IPS-NIHi7 (cell line): ENCODE measurements around the gene HEYL.
A peak's percentile ranks its signal among the peaks of the same experiment; 100 is the strongest.

Source experiments
- DNase-seq: peaks from one replicate; pipeline ENCODE4 v3.0.0; 2012; ENCODE audit warnings: mixed read lengths; ENCODE audit errors: extremely low spot score

HEYL gene

DNA sequence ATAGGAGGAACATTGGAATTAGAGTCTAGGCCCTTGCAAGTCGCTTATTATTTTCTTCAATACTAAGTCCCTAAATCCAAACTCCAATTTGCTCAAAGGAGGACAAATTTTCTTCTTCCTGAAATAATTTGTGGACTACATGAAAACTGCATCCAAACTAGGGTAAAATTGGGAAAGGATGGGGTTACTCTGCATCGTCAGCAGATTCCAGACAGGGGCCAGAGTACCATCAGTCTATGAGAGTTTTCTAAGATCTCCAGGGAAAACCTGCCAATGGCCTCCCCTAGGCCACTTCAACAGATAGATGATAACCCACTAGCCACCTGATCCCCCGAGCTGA is 508 bp downstream of the HEYL start:
- no peak for DNase-seq

DNA sequence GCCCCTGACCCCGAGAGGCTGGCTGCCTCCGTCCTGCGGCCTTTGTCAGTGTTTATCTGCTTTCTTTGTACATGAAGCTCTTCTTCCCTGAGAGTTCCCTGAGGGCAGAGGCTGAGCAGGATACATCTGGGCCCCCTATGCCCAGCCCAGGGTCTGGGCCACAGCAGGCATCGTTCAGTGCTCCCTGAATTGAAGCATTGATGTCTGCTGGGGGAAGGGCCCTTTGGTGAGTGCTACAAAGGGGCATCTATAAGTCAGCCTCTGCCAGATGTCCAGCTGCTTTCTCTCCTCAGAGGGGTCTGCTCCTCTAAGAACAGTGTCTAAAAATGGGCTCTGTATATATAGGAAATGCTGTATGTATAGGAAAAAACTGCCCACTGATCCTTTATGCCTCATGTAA is 2.1 kb downstream of the HEYL start:
- no peak for DNase-seq

DNA sequence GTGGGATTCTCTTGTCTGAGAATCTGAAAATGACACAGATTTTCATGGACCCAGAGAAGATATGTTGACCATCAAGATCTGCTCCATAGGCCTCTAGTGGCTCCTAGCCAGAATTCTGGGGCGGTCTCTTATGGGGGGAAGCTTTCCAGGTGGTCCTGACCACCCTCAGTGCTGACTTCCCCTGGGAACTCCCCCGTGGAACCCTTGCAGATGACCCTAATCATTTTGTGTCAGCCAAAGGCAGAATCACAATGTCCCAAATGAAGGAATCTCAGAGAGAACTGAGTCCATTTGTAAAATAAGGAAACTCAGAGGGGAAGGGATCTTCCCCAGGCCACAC is 3.6 kb downstream of the HEYL start:
- DNase-seq = no peak

DNA sequence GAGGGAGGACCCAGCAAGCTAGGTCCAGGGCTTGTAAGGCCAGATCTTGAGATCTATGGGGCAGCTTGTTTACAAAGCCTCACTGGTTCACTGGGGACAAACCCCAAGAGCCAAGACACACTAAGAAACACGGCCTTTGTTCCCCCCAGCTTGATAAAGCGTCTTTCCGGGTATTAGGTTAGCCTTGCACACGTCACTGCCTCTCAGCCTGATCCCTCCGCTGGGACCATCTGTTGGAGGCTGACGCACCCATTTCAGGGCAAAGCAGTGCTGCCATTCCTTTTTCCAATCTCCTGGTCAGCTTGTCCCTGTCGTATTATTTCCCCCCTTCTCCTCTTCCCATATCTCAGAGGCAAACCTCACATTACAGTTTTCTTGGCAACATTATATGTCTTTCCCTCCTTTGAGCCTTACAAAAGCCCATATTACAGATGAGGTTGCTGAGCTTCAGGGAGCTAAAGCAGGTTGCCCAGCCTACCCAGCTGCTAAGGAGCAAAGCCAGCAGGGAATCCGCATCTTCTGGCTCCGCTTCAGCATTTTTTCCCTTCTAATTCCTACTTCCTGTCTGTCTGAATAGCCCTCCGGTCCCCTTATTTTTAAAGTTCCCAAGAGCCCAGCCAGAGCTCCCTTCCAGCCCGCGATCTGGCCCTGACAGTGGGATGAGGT is 4.1 kb downstream of the HEYL start:
- no peak for DNase-seq

DNA sequence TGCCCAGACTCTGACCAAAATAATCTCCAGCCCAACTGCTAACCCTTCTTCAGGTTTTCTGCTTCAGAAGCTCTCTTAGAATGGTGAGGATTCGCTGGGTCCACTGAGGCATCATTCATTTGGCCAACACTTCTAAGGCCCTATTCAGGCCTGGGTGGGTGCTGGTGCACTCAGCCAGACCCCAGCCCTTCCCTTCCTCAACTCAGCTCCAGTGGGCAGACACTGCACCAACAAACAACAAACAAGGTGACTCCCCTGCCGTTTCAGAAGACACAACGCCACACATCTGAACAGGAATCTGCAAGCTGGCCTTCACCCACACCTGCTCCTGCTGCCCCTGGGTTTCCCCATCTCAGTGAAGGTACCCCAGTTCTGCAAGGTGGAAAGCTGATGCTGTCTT is 6.0 kb downstream of the HEYL start:
- no peak for DNase-seq

DNA sequence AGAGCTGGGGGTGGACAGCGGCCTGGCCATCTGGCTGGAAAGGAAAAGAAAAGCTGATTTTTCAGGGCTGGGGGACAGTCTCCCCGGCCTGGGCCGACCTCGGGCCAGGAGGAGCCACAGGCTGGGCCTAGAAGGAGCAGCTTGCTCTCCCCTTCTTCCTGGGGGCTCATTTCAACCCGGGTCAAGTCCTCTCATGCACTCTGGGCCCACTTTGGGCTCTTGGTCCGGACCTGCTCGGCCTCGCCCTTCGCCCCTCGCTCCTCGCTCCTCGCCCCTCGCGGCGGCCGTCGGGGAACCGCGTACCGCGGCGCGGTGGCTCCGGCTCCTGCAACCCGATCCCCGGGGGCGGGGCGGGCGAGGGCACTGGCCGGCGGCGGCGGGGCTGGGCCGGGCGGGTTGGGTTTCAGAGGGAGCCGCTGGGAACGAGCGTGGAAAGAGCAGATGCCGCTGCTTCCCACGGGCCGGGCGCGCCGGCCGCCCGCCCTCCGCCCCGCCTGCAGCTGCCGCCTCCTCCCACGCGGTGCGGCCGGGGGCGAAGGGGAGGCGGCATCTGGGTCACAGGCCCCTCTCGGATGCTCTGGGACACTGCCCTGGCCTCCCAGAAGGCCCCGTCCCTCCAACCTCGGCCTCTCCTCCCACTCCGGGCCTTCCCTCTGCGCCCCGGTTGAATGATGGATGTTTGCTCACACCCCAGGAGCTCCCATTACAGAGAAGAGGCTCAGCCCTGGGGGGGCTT is 6.6 kb downstream of the HEYL start:
- peak; percentile 82 for DNase-seq

DNA sequence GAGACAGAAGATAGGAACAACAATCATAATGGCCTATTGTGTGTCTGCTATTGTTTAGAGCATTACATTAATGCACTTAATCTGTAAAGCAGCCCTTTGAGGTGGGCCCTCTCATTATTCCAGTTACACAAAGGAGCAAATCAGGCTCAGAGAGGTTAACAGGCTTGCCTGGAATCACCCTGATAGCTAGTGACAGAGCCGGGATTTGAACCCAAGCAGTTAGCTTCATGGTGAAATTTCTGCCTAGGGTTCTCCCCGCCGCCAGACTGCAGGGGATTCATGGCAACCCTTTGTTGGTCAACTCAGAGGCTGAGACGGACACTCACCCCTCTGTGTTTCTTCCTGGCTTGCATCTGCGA is 7.1 kb downstream of the HEYL start:
- DNase-seq = no peak

DNA sequence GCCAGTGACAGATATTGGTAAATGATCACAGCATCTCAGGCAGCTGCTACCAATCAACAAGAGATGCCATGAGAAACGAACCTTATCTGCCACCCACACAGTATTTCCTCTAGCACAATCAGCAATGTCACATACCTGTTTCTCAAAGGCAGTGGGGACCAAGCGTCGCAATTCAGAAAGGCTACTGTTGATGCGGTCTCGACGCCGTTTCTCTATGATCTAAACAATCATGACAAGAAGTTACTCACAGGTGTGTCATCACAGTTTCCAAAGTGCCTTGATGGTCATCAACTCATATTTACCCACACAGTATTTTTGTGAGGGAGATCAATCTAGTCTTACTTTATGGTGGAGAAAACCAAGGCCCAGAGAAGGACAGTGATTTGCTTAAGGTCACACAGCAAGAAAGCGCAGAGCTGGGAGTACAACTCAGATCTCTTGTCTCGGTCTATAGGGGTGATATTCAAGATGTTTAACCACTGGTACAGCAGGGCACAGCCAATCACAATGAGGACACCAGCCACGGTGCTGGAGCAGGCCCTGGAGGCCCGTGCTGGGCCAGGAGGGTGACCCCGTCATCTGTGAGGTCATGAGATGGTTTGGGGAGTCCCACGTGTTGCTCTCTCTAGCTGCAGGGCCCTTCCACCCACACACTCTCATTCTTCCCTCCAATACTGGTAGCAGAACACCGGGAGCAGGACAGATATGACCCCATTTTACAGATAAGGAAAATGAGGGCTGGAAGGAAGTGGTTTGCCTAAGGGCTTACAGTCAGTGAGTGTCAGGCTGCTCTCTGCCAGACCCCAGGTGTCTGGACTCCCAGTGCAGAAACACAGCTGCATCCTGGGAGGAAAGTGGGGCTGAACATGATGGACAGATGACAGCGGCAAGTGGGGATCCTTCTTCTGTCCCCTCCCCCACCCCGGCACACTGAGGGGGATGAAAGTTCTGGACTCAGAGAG is 7.8 kb downstream of the HEYL start:
- DNase-seq = no peak

DNA sequence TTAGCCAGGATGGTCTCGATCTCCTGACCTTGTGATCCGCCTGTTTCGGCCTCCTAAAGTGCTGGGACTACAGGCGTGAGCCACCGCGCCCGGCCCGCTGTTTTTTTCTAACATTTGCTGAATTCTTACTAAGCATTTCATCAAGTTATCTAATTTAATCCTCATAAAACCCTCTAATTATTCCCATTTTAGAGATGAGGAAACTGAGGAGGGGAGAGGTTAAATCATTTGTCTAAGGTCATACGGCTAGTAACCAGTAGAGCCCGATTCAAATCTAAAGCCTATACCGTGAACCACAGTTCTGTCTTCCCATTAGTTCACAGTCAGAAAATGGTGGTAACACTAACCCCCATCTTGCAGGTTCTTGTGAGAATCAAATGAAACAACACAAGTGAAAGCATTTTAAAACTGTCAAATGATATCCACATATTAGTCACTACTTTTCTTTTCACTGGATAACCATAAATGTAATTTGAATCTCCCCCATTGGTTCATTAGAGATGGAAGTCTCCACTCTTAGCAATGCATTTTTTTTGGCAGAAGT is 10.6 kb downstream of the HEYL start:
- DNase-seq = no peak

DNA sequence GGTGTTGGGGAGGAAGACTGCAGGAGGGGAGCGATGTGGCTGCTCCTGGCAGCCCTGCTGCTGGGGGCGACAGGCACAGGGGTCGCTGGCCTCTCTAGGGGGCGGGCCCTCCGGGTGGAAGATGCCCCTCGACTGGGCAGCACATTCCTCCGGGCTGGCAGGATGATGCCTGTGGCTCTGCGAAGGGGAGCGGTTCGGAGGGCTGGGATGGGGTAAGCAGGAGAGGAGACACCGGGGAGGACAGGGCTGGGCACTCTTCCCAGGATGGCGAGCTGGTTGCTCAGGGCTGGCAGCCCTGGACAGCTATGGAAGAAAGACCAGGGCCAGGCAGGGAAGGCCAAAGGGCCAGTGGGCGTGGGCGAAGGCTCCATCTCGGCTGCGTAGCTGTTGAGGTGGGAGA is 12.8 kb downstream of the HEYL start:
- DNase-seq = no peak

DNA sequence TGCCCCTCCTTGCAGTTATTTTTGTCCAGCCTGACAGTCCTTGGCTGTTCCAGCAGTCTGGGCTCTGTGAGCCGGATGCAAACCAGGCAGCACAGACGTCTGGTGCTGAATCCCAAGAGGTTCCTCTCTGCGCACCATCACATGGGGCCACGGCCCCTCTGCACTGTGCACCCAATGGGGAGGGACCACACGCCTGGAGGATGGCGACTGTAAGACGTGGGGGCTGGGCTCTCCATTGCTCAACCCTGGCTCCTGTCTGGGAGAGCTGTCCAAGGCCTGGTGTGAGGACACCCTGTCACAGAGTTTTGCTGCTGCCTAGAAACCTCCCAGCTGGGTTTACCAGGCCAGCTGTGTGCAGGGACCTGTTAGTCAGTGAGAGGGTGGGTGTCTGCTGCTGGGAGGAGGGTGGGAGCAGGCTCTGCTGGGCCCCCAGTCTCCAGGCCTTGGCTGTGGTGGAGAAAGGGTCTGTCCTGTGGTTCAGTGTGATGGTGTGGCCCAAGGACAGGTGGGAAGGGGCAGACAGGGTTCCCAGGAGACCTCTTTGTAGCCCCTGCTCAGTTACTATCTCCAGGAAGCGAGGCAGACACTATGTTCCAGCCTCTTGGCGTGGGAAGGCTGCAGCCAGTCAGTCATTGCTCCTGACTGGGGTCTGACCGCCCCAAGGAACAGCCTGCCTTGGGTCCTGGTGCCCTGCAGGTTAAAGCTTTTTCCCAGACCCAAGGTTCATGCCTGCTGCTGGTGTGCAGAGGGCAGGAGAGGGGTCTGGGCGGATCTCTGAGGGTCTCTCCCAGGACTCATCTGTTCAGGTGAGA is 13.8 kb downstream of the HEYL start:
- DNase-seq = no peak

DNA sequence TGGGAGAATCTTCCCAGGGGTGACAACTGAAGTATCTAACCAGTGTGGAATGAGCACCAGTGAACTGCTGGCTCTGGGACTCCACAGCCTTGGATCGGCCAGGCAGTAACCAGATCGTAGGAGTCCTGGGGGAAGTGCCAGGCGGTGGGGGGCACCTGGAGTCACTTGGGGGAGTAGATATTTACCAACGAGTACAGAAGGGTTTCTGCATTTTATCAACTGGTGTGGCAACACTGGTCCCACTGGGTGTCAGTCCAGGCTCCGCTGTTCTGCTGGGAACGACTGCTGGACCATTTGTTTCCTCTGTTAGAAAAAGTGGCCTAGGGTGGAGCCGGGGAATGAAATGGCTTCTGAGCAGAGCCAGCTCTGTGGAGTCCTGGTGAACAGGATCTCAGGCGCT is 14.4 kb downstream of the HEYL start:
- no peak for DNase-seq

DNA sequence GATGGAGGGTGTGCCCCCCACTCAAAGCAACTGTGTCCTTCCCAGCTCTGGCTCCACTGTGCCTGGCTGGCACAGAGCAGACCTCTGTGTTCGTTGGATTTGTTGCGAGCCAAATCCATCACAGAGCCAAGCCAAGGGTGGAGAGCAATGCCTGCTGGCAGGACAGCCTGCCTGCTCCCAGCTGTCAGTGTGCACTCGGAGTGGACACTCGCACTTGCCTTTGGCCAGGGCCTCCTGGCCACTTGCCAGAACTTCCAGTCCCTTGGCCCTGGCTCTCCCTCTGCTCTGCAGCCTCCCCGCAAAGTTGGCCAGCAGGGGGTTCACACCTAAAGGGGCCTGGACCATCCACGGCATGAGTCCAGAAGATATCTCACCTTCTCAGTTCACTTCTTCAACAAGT is 16.4 kb downstream of the HEYL start:
- DNase-seq = no peak

DNA sequence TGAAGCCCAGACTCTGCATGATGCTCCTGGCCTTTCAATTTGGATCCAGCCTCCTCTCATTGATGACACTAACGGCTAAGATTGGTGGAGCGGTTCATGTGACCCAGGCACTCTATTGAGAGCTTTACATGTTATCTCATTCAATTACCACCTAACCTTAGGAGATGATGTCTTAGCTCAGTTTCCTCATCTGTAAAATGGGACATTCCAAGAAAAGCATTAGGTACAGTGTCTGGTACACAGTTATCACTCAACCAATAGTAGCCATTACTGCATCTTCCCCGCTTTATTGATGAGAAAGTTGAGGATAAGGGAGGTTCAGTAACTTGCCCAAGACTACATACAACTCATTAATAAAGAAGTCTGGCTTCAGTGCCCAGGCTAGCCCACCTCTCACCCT is 17.0 kb downstream of the HEYL start:
- no peak for DNase-seq

DNA sequence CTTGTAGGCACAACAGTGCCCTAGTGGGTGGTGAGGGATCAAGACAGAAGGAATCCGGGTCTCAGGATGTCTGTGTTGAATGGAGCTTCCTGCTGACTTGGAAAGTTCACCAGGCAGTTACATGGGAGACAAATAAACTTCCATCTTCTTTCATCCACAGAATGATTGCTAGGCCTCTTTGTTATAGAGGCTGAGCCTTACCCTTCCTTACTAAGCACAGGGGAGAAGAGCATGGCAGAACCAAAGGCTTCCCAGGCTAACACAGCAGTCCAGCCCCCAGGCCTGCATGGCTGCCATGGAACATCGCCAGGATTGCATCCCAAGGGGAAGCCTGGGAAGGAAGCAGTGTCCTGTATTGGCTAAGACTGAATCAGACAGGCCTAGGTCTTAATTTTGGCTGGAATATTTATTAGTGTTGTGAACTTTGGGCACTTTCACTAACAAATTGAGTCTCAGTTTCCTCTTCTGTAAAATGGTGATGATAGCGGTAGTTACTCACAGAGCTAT is 18.7 kb downstream of the HEYL start:
- no peak for DNase-seq

DNA sequence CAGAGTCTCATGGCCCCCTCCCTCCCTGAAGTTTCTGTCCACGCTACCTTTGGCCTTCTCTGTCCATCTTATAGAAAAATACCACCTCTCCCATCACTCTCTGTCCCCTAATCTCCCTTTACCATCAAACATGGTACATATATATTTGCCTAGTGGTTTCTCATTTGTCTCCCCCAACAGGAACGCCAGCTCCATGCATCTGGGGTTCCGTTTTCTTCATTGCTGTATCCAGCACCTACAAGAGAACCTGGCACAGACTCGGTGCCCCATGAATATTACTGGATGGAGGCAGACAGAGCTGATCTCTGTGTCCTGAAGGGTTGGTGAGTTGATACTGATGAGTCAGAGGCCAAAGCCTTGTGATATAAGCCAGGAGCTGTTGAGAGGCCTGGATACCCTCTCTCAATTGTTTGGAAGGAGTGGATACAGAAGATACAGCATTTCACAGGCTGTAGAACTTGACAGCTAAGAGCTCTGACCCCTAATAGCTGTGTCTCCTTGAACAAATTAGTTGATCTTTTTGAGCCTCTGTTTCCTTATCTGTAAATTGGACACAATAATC is 21.9 kb downstream of the HEYL start:
- no peak for DNase-seq

DNA sequence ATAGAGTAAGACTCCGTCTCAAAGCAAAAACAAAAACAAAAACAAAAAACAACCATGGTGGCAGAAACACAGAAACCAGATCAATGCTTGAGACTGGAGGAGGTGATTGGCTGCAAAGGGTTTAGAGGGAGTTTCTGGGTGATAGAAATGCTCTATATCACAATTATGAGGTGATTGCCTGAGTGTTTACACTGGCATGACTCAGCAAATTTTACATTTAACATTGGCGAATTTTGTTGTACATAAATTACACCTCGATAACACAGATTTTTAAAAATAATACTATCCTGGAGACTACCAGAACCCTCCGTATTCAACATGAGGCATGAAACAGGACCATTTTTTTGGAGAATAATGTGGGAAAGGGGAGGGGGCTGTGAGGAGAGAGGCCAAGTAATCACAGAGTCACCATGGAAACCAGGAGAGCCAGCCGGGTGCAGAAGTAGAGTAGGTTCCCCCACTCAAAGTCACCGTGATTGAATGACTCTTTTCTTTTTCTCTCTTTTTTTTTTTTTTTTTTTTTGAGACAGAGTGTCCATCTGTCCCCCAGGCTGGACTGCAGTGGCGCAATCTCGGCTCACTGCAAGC is 24.3 kb downstream of the HEYL start:
- no peak for DNase-seq

DNA sequence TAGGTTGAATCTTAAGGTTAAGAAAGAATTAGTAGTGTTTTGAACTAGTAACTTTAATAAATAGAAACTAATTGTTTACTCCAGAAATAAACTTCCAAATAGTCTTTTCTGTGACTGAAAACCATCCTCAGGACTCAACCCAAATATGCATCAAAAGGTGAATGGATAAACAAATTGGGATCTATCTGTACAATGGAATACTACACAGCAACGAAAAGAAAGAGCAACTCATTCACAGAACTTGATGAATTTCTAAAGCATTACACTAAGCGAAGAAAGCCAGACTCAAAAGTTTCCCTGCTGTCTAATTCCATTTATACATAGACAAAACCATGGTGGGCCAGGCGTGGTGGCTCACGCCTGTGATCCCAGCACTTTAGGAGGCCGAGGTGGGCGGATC is 25.0 kb downstream of the HEYL start:
- DNase-seq = no peak

DNA sequence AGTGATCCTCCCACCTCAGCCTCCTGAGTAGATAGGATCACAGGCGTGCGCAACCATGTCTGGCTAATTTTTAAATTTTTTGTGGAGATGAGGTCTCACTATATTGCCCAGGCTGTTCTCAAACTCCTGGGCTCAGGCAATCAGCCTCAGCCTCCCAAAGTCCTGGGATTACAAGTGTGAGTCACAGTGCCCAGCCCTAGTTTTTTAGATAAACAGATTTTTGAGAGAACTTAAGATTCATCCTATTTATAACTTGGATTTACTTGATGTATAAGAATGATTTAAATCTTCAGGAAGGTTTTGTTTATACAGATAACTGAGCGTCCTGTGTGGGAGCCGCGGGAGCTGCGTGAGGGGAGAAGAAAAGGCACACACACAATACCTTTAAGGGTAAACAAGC is 26.2 kb downstream of the HEYL start:
- no peak for DNase-seq

DNA sequence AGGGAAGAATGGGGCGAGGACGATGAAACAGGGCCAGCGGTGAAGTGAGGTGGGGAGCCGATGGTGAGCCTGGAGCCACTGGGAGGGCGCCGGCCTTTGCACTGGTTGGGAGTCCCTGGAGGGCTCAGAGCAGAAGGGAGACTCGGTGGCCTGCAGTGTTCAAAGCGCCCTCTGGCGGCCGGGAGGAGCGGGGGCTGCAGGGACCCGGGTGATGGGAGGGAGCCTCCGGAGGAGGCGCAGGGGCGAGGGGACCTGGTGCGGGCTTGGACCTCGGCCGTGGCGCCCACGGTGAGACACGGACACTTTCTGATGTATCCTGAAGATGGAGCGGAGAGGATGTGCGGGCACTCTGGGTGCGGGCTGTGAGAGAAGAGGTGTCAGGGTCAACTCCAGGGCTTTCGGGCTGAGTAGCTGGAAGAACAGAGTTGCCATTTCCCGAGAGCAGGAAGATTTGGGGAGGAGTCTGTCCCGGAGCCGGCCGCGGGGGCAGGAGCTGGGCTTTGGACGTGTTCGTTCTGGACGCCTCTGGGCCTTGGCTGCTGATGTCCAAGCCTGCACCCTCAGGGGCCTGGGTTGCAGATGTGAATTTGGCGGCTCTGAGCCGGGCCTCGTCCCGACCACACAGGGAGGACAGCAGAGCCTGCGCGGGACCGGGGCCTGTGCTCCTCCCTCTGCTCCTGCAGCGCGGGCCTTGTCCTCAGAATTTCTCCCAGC is 29.7 kb downstream of the HEYL start:
- peak; percentile 91 for DNase-seq
